ENCODE results near the gene GLI3.

GRCh38 chr7:42085531-42085930 lies 151.5 kb downstream of the GLI3 start:
- TF ChIP-seq, protein P1, sequence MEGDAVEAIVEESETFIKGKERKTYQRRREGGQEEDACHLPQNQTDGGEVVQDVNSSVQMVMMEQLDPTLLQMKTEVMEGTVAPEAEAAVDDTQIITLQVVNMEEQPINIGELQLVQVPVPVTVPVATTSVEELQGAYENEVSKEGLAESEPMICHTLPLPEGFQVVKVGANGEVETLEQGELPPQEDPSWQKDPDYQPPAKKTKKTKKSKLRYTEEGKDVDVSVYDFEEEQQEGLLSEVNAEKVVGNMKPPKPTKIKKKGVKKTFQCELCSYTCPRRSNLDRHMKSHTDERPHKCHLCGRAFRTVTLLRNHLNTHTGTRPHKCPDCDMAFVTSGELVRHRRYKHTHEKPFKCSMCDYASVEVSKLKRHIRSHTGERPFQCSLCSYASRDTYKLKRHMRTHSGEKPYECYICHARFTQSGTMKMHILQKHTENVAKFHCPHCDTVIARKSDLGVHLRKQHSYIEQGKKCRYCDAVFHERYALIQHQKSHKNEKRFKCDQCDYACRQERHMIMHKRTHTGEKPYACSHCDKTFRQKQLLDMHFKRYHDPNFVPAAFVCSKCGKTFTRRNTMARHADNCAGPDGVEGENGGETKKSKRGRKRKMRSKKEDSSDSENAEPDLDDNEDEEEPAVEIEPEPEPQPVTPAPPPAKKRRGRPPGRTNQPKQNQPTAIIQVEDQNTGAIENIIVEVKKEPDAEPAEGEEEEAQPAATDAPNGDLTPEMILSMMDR (IDR thresholded peaks at IDR 0.05; ENCODE audit: insufficient read depth, low read depth, low read length), result no peak
- TF ChIP-seq EZH2 (IDR thresholded peaks at IDR 0.05; ENCODE audit: insufficient read depth, low read length), result no peak
